Brain pericyte (primary cell): ENCODE data around the gene TM7SF2.

Source experiments
- DNase-seq: peaks from one replicate; pipeline ENCODE4 v3.0.0-alpha.2; 2012; ENCODE audit warnings: low read depth, low spot score

TM7SF2 gene

GRCh38 chr11:65152122-65152521 lies 40.5 kb downstream of the TM7SF2 start:
- no peak for DNase-seq

- no peak for DNase-seq
Observed at GRCh38 chr11:65156256-65156655, 44.6 kb downstream of the TM7SF2 start.

DNA sequence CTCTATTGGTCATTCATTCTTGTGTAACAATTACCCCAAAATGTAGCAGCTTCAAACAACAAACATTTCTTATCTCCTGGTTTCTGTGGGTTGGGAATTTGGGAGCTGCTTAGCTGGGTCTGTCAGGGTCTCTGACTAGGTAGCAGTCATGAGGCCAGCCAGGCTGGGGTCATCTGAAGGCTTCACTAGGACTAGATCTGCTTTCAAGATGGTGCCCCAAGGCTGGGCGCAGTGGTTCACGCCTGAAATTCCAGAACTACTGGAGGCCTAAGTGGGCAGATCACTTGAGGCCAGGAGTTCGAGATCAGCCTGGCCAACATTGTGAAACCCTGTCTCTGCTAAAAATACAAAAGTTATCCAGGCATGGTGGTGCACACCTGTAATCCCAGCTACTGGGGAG lies 45.3 kb downstream of the TM7SF2 start:
- DNase-seq, result no peak

DNA sequence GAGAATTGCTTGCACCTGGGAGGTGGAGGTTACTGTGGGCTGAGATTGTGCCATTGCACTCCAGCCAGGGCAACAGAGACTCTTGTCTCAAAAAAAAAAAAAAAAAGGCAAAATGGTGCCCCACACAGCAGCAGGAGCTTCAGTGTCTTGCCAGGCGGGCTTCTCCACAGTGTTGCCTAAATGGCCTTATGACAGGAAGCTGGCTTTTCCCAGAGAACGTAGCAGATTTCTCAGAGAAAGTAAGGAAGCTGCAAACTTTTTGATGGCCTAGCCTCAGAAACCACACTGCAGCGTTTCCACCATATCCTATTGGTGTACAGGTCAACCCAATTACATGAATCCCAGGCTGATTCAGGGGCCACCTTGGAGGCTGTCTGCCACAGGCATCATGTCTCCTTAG lies 45.7 kb downstream of the TM7SF2 start:
- DNase-seq, result no peak

- no peak for DNase-seq
Observed at GRCh38 chr11:65159012-65159411, 47.3 kb downstream of the TM7SF2 start.

GRCh38 chr11:65160643-65161042 lies 49.0 kb downstream of the TM7SF2 start:
- DNase-seq, result no peak

DNA sequence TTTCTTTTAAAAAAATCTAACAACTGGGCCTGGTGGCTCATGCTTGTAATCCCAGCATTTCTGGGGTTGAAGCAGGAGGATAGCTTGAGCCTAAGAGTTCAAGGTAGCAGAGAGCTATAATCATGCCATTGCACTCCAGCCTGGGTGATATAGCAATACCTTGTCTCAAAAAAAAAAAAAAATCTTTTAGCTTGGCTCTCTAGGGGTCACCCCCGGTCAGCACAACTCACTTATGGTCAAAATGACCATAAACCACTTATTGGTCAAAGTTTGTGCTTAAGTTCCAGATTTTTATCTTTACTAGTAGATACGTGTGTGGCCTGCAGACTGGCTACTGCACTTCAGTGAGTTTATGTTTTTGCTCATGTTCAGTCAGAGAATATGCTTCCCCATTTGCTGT lies 52.0 kb downstream of the TM7SF2 start:
- no peak for DNase-seq
